BE2C (cell line): ENCODE results near the gene DSCAM.

Experiments
- DNase-seq: peaks from one replicate; pipeline ENCODE4 v3.0.0-alpha.2; 2020
- H3K27me3 ChIP-seq: fragments of 250-450 bp; sonication (Bioruptor Pico); 2 replicates; pipeline ENCODE4 v1.5.1; 2020; ENCODE audit warnings: mild to moderate bottlenecking
- H3K36me3 ChIP-seq: fragments of 250-450 bp; sonication (Bioruptor Pico); 2 replicates; pipeline ENCODE4 v1.5.1; 2020; ENCODE audit warnings: mild to moderate bottlenecking
- H3K4me1 ChIP-seq: fragments of 250-450 bp; sonication (Bioruptor Pico); 2 replicates; pipeline ENCODE4 v1.5.1; 2020
- H3K4me3 ChIP-seq: 2 replicates; pipeline ENCODE4 v1.5.1; 2011; ENCODE audit warnings: low read depth, low read length
- H3K9me3 ChIP-seq: fragments of 250-450 bp; sonication (Bioruptor Pico); 2 replicates; pipeline ENCODE4 v1.5.1; 2020
- TF ChIP-seq, protein P1 (sequence below): IDR thresholded peaks from 2 replicates; pipeline ENCODE4 v1.5.1; 2012; ENCODE audit warnings: mild to moderate bottlenecking, low read depth, low read length

Gene DSCAM

GRCh38 chr21:40759061-40759460 is 87.9 kb downstream of the DSCAM start:
- H3K36me3 ChIP-seq = no peaks in the 10 kb centered on the region
- H3K4me1 ChIP-seq = no peaks in the 10 kb centered on the region
- no peaks in the 10 kb centered on the region for H3K27me3 ChIP-seq
- TF ChIP-seq, protein P1, sequence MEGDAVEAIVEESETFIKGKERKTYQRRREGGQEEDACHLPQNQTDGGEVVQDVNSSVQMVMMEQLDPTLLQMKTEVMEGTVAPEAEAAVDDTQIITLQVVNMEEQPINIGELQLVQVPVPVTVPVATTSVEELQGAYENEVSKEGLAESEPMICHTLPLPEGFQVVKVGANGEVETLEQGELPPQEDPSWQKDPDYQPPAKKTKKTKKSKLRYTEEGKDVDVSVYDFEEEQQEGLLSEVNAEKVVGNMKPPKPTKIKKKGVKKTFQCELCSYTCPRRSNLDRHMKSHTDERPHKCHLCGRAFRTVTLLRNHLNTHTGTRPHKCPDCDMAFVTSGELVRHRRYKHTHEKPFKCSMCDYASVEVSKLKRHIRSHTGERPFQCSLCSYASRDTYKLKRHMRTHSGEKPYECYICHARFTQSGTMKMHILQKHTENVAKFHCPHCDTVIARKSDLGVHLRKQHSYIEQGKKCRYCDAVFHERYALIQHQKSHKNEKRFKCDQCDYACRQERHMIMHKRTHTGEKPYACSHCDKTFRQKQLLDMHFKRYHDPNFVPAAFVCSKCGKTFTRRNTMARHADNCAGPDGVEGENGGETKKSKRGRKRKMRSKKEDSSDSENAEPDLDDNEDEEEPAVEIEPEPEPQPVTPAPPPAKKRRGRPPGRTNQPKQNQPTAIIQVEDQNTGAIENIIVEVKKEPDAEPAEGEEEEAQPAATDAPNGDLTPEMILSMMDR = no peak
- DNase-seq = no peak
- peaks cover 3% of the 10 kb centered on the region for H3K9me3 ChIP-seq
- H3K4me3 ChIP-seq = no peak overlapping the region

- Histone ChIP-seq H3K36me3 (no peaks in the 10 kb centered on the region), H3K9me3 (peaks cover 3% of the 10 kb centered on the region), H3K4me1 (no peaks in the 10 kb centered on the region), H3K4me3 (no peak overlapping the region), H3K27me3 (no peaks in the 10 kb centered on the region)
- TF ChIP-seq, protein P1 = no peak
- no peak for DNase-seq
These were observed 89.6 kb downstream of the DSCAM start for GRCh38 chr21:40757366-40757765.

DNA sequence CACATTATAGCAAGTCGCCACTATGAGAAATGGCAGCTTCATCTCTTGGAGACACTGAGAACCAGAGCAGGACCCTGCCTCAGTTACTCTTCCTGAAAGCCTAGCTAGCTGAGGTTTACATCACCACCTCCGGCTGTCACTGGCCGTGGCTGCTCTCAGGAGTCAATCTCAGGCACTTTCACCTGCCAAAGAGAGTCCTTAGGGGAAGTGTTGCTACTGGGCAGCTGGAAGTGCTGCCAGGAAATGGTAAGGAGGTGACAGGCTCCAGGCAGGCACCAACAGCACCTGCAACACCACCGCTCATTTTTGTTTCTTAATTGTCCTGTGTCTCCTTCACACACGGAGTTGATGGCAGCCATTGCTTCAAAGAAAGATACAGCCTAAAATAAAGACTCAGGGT is 92.5 kb downstream of the DSCAM start:
- no peaks in the 10 kb centered on the region for H3K27me3 ChIP-seq
- no peak for DNase-seq
- no peak overlapping the region for H3K4me3 ChIP-seq

GRCh38 chr21:40753756-40754155 is 93.2 kb downstream of the DSCAM start:
- TF ChIP-seq, protein P1 = no peak
- H3K9me3 ChIP-seq = no peaks in the 10 kb centered on the region; the same call in none of the 2 replicates

More for the DNA sequence above, 92.5 kb downstream of the DSCAM start:
- no peaks in the 10 kb centered on the region; the same call in none of the 2 replicates for H3K9me3 ChIP-seq
- TF ChIP-seq, protein P1 = no peak
- no peaks in the 10 kb centered on the region for H3K36me3 ChIP-seq
- H3K4me1 ChIP-seq = no peaks in the 10 kb centered on the region

GRCh38 chr21:40752125-40752524 is 94.8 kb downstream of the DSCAM start:
- Histone ChIP-seq H3K27me3 (no peaks in the 10 kb centered on the region), H3K4me3 (no peak overlapping the region), H3K4me1 (no peaks in the 10 kb centered on the region), H3K9me3 (no peaks in the 10 kb centered on the region; the same call in none of the 2 replicates), H3K36me3 (no peaks in the 10 kb centered on the region)
- TF ChIP-seq, protein P1 = no peak
- DNase-seq = no peak

More at GRCh38 chr21:40753756-40754155, 93.2 kb downstream of the DSCAM start:
- DNase-seq = no peak
- H3K36me3 ChIP-seq = no peaks in the 10 kb centered on the region
- H3K4me3 ChIP-seq = no peak overlapping the region
- H3K4me1 ChIP-seq = no peaks in the 10 kb centered on the region
- no peaks in the 10 kb centered on the region for H3K27me3 ChIP-seq

- DNase-seq = no peak
- no peaks in the 10 kb centered on the region for H3K27me3 ChIP-seq
- no peaks in the 10 kb centered on the region for H3K4me1 ChIP-seq
- TF ChIP-seq, protein P1 = no peak
- no peaks in the 10 kb centered on the region for H3K36me3 ChIP-seq
- H3K4me3 ChIP-seq = no peak overlapping the region
- no peaks in the 10 kb centered on the region; the same call in none of the 2 replicates for H3K9me3 ChIP-seq
These were observed 95.7 kb downstream of the DSCAM start for GRCh38 chr21:40751221-40751620.
